ENCODE results near the gene ZSCAN5A.
"Not testable (repeated sequence)": the region's sequence is repeated elsewhere in the genome, so short reads cannot be mapped to it uniquely, and the experiment has no call there.

ZSCAN5A gene

GRCh38 chr19:56314381-56315076 is at the start of gene ZSCAN5A:
TSS of gene ZSCAN5A (minus strand) at chr19:56314839. CDS start at chr19:56225046, 89,793 bp downstream.
- peak; percentile 97 for DNase-seq (ENCODE audit: low spot score)

- no peak for DNase-seq (ENCODE audit: low spot score)
Observed at GRCh38 chr19:56360841-56361240, 46.2 kb upstream of the ZSCAN5A start.

GRCh38 chr19:56356944-56357343 is 42.3 kb upstream of the ZSCAN5A start:
- DNase-seq (ENCODE audit: low spot score) = no peak

- no peak for DNase-seq (ENCODE audit: low spot score)
Observed at GRCh38 chr19:56355517-56355916, 40.9 kb upstream of the ZSCAN5A start.

GRCh38 chr19:56351208-56351607 is 36.6 kb upstream of the ZSCAN5A start:
- DNase-seq (ENCODE audit: low spot score) = no peak

- peak; percentile 5 for DNase-seq (ENCODE audit: low spot score)
Observed at GRCh38 chr19:56350416-56351045, 35.9 kb upstream of the ZSCAN5A start.

- no peak for DNase-seq (ENCODE audit: low spot score)
Observed at GRCh38 chr19:56348289-56348877, 33.7 kb upstream of the ZSCAN5A start.

- no peak for DNase-seq (ENCODE audit: low spot score)
Observed at GRCh38 chr19:56347163-56347778, 32.6 kb upstream of the ZSCAN5A start.

GRCh38 chr19:56341948-56342347 is 27.3 kb upstream of the ZSCAN5A start:
- DNase-seq (ENCODE audit: low spot score) = no peak

- not testable (repeated sequence) for DNase-seq (ENCODE audit: low spot score)
Observed at GRCh38 chr19:56339031-56339430, 24.4 kb upstream of the ZSCAN5A start.

- DNase-seq (ENCODE audit: low spot score) = not testable (repeated sequence)
Observed at GRCh38 chr19:56337077-56337476, 22.4 kb upstream of the ZSCAN5A start.

- not testable (repeated sequence) for DNase-seq (ENCODE audit: low spot score)
Observed at GRCh38 chr19:56335371-56335770, 20.7 kb upstream of the ZSCAN5A start.

- peak; percentile 28 for DNase-seq (ENCODE audit: low spot score)
Observed at GRCh38 chr19:56333506-56333905, 18.9 kb upstream of the ZSCAN5A start.

- no peak for DNase-seq (ENCODE audit: low spot score)
Observed at GRCh38 chr19:56332695-56333094, 18.1 kb upstream of the ZSCAN5A start.

GRCh38 chr19:56324436-56324835 is 9.8 kb upstream of the ZSCAN5A start:
- DNase-seq (ENCODE audit: low spot score) = no peak

- no peak for DNase-seq (ENCODE audit: low spot score)
Observed at GRCh38 chr19:56321989-56322440, 7.4 kb upstream of the ZSCAN5A start.

GRCh38 chr19:56321254-56321988 is 6.8 kb upstream of the ZSCAN5A start:
- DNase-seq (ENCODE audit: low spot score) = no peak

GRCh38 chr19:56319991-56320390 is 5.4 kb upstream of the ZSCAN5A start:
- no peak for DNase-seq (ENCODE audit: low spot score)

GRCh38 chr19:56317749-56318148 is 3.1 kb upstream of the ZSCAN5A start:
- no peak for DNase-seq (ENCODE audit: low spot score)

GRCh38 chr19:56316728-56317127 is 2.1 kb upstream of the ZSCAN5A start:
- no peak for DNase-seq (ENCODE audit: low spot score)

- peak; percentile 99 for DNase-seq (ENCODE audit: low spot score)
Observed at GRCh38 chr19:56315077-56315828, 614 bp upstream of the ZSCAN5A start.

Measured in cerebellar cortex (tissue), 1 donor.